Cardiac muscle cell (in vitro differentiated cells and primary cell): ENCODE measurements around the gene PRLH. TPM values are rescaled to one million over a fixed set of nuclear protein-coding genes. Genes with fewer than 3 reads are reported as not detected.

ENCODE experiments used
- DNase-seq, 2 donors: peaks; one replicate each; pipeline versions ENCODE4 v3.0.0 to v3.0.0-alpha.2; 2010 to 2017; ENCODE audit warnings: low read depth in 1 of 2, low spot score in 1 of 2
- H3K27ac ChIP-seq: fragments of 200-600 bp; sonication (generic); 2 replicates; pipeline ENCODE4 v1.5.1; 2016
- H3K27me3 ChIP-seq: fragments of 200-600 bp; sonication (generic); 2 replicates; pipeline ENCODE4 v1.6.0; 2016; ENCODE audit warnings: control low read depth
- H3K36me3 ChIP-seq: fragments of 200-600 bp; sonication (generic); 2 replicates; pipeline ENCODE4 v1.5.1; 2016; ENCODE audit warnings: control low read depth
- H3K4me1 ChIP-seq: fragments of 200-600 bp; sonication (generic); 2 replicates; pipeline ENCODE4 v1.8.1; 2017; ENCODE audit warnings: low read depth, mild to moderate bottlenecking, mixed run types
- H3K4me3 ChIP-seq: fragments of 200-600 bp; sonication (generic); 2 replicates; pipeline ENCODE4 v1.5.1; 2016; ENCODE audit warnings: mild to moderate bottlenecking
- H3K9me3 ChIP-seq: fragments of 200-600 bp; sonication (generic); 2 replicates; pipeline ENCODE4 v1.5.1; 2017; ENCODE audit warnings: low read depth, mild to moderate bottlenecking, control low read depth
- CTCF ChIP-seq: IDR thresholded peaks from 2 replicates; pipeline ENCODE4 v1.5.1; 2012; ENCODE audit warnings: low read depth, mild to moderate bottlenecking, low read length
- polyA plus RNA-seq: library from polyadenylated mRNA; unstranded; fragments of >200 nt; fragmentation: Nextera tagmentation; extraction: Ambion mirVana; gene quantifications from 2 replicates; pipeline ENCODE4 v1.2.1, GENCODE V29; 2016
- total RNA-seq: library from RNA; depleted of rRNA; stranded (reverse); fragments of >200 nt; gene quantifications from 2 replicates; pipeline ENCODE4 v1.2.3, GENCODE V29; 2016

The PRLH gene
- total and polyA plus RNA-seq, 2 experiments from 2014 or later = not detected

GRCh38 chr2:237601453-237602116, 35.2 kb downstream of the PRLH start:
- peak; percentile 23 for TF ChIP-seq CTCF
- H3K27ac ChIP-seq = peak overlapping the region; percentile 82
- H3K36me3 ChIP-seq = no peaks in the 10 kb centered on the region
- H3K4me1 ChIP-seq = peaks cover 30% of the 10 kb centered on the region
- peak; percentile 29 to 78 for DNase-seq
- H3K4me3 ChIP-seq = no peak overlapping the region
- no peaks in the 10 kb centered on the region for H3K9me3 ChIP-seq
- no peaks in the 10 kb centered on the region for H3K27me3 ChIP-seq

GRCh38 chr2:237602409-237602808, 36.0 kb downstream of the PRLH start:
- DNase-seq = no peak
- peaks cover 30% of the 10 kb centered on the region for H3K4me1 ChIP-seq
- no peaks in the 10 kb centered on the region for H3K9me3 ChIP-seq
- TF ChIP-seq CTCF = no peak
- H3K27ac ChIP-seq = no peak overlapping the region
- H3K4me3 ChIP-seq = no peak overlapping the region
- no peaks in the 10 kb centered on the region for H3K36me3 ChIP-seq
- no peaks in the 10 kb centered on the region for H3K27me3 ChIP-seq

- no peak for TF ChIP-seq CTCF
- H3K9me3 ChIP-seq = no peaks in the 10 kb centered on the region
- no peak overlapping the region for H3K4me3 ChIP-seq
- H3K36me3 ChIP-seq = no peaks in the 10 kb centered on the region
- H3K27me3 ChIP-seq = no peaks in the 10 kb centered on the region
- no peak overlapping the region for H3K27ac ChIP-seq
- no peak for DNase-seq
- peaks cover 30% of the 10 kb centered on the region for H3K4me1 ChIP-seq
These were observed 36.8 kb downstream of the PRLH start for GRCh38 chr2:237603049-237603717.

- no peak for TF ChIP-seq CTCF
These were observed 37.5 kb downstream of the PRLH start for GRCh38 chr2:237603718-237604362.

GRCh38 chr2:237604391-237604790, 38.0 kb downstream of the PRLH start:
- Histone ChIP-seq H3K9me3 (no peaks in the 10 kb centered on the region), H3K4me1 (peaks cover 30% of the 10 kb centered on the region), H3K27me3 (no peaks in the 10 kb centered on the region), H3K4me3 (no peak overlapping the region), H3K36me3 (no peaks in the 10 kb centered on the region), H3K27ac (no peak overlapping the region)
- no peak for TF ChIP-seq CTCF
- no peak for DNase-seq

More at GRCh38 chr2:237603718-237604362, 37.5 kb downstream of the PRLH start:
- H3K36me3 ChIP-seq = no peaks in the 10 kb centered on the region
- DNase-seq = peak in 1 of 2 donors; percentile 85
- peaks cover 30% of the 10 kb centered on the region for H3K4me1 ChIP-seq
- no peak overlapping the region for H3K4me3 ChIP-seq
- H3K9me3 ChIP-seq = no peaks in the 10 kb centered on the region
- no peak overlapping the region for H3K27ac ChIP-seq
- no peaks in the 10 kb centered on the region for H3K27me3 ChIP-seq
